ENCODE measurements around the gene TNNT1. TPM values are rescaled to one million over a fixed set of nuclear protein-coding genes. Genes with fewer than 3 reads are reported as not detected.

TNNT1 gene
- polyA plus RNA-seq, 2 of the 4 experiments (the other 2 are of a cell fraction): 140 to 155 TPM

DNA sequence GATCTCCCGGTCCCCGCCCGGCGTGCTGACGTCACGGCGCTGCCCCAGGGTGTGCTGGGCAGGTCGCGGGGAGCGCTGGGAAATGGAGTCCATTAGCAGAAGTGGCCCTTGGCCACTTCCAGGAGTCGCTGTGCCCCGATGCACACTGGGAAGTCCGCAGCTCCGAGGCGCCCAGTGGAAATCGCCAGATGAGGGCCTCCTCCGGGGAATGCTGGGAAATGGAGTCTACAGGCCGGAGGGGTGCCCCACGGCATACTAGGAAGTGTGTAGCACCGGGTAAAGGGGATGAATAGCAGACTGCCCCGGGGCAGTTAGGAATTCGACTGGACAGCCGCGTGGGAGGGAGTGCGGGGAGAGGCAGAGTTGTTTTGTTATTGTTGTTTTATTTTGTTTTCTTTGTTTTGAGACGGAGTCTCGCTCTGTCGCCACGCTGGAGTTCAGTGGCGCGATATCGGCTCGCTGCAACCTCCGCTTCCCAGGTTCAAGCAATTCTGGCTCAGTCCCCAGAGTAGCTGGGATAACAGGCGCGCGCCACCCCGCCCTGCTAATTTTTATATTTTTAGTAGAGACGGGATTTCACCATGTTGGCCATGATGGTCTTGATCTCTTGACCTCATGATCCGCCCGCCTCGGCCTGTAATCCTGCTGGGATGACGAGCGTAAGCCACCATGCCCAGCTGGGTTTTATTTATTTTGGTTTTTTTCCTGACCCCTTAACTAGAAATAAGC lies 31.2 kb downstream of the TNNT1 start (continued):
- TF ChIP-seq PHF8 (IDR thresholded peaks at IDR 0.05; ENCODE audit: borderline replicate concordance, low read depth) (peak; percentile 65), RARB (CRISPR knock-in tag; IDR thresholded peaks at IDR 0.05) (no peak), CEBPB (IDR thresholded peaks at IDR 0.05) (no peak), JUNB (IDR thresholded peaks at IDR 0.05) (no peak)

DNA sequence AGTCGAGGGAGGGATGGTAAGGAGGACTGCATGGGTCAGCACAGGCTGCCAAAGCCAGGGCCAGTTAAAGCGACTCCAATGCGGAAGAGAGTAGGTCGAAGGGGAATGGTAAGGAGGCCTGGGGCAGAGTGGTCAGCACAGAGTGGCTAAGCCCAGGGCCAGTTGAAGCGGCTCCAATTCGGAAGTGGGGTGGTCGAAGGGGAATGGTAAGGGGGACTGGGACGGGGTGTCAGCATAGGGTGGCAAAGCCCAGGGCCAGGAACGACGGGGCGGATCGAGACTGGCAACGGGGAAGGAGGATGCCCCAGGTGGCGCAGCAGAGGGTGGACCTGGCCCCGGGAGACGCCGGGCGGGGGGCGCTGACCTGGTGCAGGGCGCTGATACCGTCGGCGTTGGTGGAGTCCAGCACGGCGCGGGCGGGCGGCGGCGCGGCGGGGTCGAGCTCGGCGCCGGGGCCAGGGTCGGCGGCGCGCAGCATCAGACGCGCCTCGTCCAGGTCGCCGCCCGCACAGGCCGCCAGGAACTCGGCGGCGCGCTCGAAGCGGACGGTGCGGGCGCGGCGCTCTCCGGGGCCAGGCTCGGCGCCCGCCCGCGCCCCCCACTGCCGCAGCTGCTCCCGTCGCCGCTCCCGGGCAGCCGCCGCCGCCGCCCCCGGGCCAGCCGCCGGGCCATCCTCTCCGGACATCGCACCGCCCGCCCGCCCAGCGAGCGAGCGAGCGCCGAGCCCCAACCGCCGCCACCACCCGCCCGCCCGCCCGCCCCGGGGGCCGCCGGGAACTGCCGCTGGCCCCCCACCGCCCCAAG lies 31.9 kb downstream of the TNNT1 start, which contains the start of gene PPP1R12C:
TSS of gene PPP1R12C (minus strand) at position 779 of the 804 bp plus-strand sequence. CDS start at position 685, 94 bp downstream.
- peak; percentile 34 for TF ChIP-seq POLR2A (IDR thresholded peaks at IDR 0.05; ENCODE audit: low read length)
- TF ChIP-seq CBX2 (IDR thresholded peaks at IDR 0.05; ENCODE audit: borderline replicate concordance, low read depth): no peak
- TF ChIP-seq, protein P1, sequence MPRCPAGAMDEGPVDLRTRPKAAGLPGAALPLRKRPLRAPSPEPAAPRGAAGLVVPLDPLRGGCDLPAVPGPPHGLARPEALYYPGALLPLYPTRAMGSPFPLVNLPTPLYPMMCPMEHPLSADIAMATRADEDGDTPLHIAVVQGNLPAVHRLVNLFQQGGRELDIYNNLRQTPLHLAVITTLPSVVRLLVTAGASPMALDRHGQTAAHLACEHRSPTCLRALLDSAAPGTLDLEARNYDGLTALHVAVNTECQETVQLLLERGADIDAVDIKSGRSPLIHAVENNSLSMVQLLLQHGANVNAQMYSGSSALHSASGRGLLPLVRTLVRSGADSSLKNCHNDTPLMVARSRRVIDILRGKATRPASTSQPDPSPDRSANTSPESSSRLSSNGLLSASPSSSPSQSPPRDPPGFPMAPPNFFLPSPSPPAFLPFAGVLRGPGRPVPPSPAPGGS (IDR thresholded peaks at IDR 0.05): peak; percentile 87
- TF ChIP-seq JUN (IDR thresholded peaks at IDR 0.05): peak; percentile 74 to 90; a peak in 4 of 5 replicates
- FAIRE-seq: no peak
- ATAC-seq: peak; percentile 9 to 17
- peak within 1 kb of the TSS; percentile 64 for H3K4me3 ChIP-seq
- ChIA-PET CTCF (interaction anchor here (0.5 to 6.7 kb wide), 10 partner anchors 10 to 564 kb away, joined by 3 to 35 read pairs (median 4); no protein-coding TSS in a partner anchor), POLR2A (interaction anchor here (0.8 to 2.4 kb wide), 9 partner anchors 24 to 359 kb away, joined by 3 to 12 read pairs (median 5); partner anchors contain the start of genes DNAAF3, KMT5C, UBE2S and ZNF628)
- peaks cover 30% of the 10 kb centered on the region for H3K4me1 ChIP-seq
- DNase-seq (ENCODE audit: low read depth in 1 of 2, low spot score in 1 of 2): no peak
- peak within 1 kb of the TSS; percentile 94 for H3K4me2 ChIP-seq
- 2% methylated on average over 41 of the region's 97 CpGs for WGBS (ENCODE audit: missing lambda C conversion rate)
- no peaks in the 10 kb centered on the region for H3K9me3 ChIP-seq
- peak within 1 kb of the TSS; percentile 85 to 94 for H3K27ac ChIP-seq

- Histone ChIP-seq H3K4me3 (peak overlapping the region; percentile 64), H3K4me2 (peak overlapping the region; percentile 94), H3K9me3 (no peaks in the 10 kb centered on the region), H3K4me1 (peaks cover 30% of the 10 kb centered on the region), H3K27ac (peak overlapping the region; percentile 85 to 94)
- DNase-seq (ENCODE audit: low read depth in 1 of 2, low spot score in 1 of 2): peak; percentile 67 to 91
- peak; percentile 49 for FAIRE-seq
- ChIA-PET POLR2A (interaction anchor here (1.1 to 2.4 kb wide), 2 partner anchors 25 to 73 kb away, joined by 3 to 12 read pairs; no protein-coding TSS in a partner anchor), CTCF (interaction anchor here (0.5 to 6.7 kb wide), 11 partner anchors 10 to 565 kb away, joined by 3 to 35 read pairs (median 5); no protein-coding TSS in a partner anchor)
- TF ChIP-seq RNF2 (IDR thresholded peaks at IDR 0.05; ENCODE audit: borderline replicate concordance, low read depth) (no peak), USF2 (IDR thresholded peaks at IDR 0.05) (peak; percentile 92), MAX (IDR thresholded peaks at IDR 0.05) (peak; percentile 36; the same call in 1 of the 2 replicates)
- 5% methylated on average over 25 of the region's 25 CpGs for WGBS (ENCODE audit: missing lambda C conversion rate)
- ATAC-seq: peak; percentile 32 to 72
These were observed 32.7 kb downstream of the TNNT1 start for GRCh38 chr19:55116232-55116858.

DNA sequence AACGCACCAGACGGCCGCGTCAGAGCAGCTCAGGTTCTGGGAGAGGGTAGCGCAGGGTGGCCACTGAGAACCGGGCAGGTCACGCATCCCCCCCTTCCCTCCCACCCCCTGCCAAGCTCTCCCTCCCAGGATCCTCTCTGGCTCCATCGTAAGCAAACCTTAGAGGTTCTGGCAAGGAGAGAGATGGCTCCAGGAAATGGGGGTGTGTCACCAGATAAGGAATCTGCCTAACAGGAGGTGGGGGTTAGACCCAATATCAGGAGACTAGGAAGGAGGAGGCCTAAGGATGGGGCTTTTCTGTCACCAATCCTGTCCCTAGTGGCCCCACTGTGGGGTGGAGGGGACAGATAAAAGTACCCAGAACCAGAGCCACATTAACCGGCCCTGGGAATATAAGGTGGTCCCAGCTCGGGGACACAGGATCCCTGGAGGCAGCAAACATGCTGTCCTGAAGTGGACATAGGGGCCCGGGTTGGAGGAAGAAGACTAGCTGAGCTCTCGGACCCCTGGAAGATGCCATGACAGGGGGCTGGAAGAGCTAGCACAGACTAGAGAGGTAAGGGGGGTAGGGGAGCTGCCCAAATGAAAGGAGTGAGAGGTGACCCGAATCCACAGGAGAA lies 33.5 kb downstream of the TNNT1 start:
- ChIA-PET CTCF (interaction anchor here (0.8 to 6.7 kb wide), 8 partner anchors 9 to 388 kb away, joined by 3 to 35 read pairs (median 5); no protein-coding TSS in a partner anchor), POLR2A (no interaction called here)
- ATAC-seq: no peak
- peak overlapping the region; percentile 94 for H3K4me2 ChIP-seq
- peak overlapping the region; percentile 64 for H3K4me3 ChIP-seq
- H3K4me1 ChIP-seq: peaks cover 30% of the 10 kb centered on the region
- peak overlapping the region; percentile 85 to 94 for H3K27ac ChIP-seq
- 74% methylated on average over 13 of the region's 13 CpGs for WGBS (ENCODE audit: missing lambda C conversion rate)
- no peak for FAIRE-seq
- TF ChIP-seq KDM1A (IDR thresholded peaks at IDR 0.05; ENCODE audit: low read depth): no peak
- TF ChIP-seq FOSL2 (IDR thresholded peaks at IDR 0.05): no peak
- TF ChIP-seq FOSL2 (CRISPR knock-in tag; IDR thresholded peaks at IDR 0.05): no peak
- no peak for TF ChIP-seq MAFK (IDR thresholded peaks at IDR 0.05; ENCODE audit: partially characterized antibody)
- H3K9me3 ChIP-seq: no peaks in the 10 kb centered on the region
- DNase-seq (ENCODE audit: low read depth in 1 of 2, low spot score in 1 of 2): no peak

Data from A549 (cell line).